HepG2 (cell line): Measurements from ENCODE around the gene BRK1.

Experiments
- IRF9 ChIP-seq: sonication (generic); formaldehyde crosslinking; IDR thresholded peaks from 2 replicates; pipeline ENCODE4 v1.8.0; 2022; ENCODE audit warnings: missing genetic modification reagents, mild to moderate bottlenecking, borderline replicate concordance
- ZSCAN30 ChIP-seq: sonication (generic); formaldehyde crosslinking; IDR thresholded peaks from 2 replicates; pipeline ENCODE4 v1.5.0; 2020; ENCODE audit warnings: mild to moderate bottlenecking, missing genetic modification reagents

GRCh38 chr3:10140996-10141546, 25.6 kb downstream of the BRK1 start:
- TF ChIP-seq IRF9 (CRISPR knock-in tag) = no peak
- TF ChIP-seq ZSCAN30 (CRISPR knock-in tag) = no peak
